K562 (cell line): ENCODE results near the gene DHX32. TPM values are rescaled to one million over a fixed set of nuclear protein-coding genes. Genes with fewer than 3 reads are reported as not detected.

Source experiments
- ATAC-seq: fragments of 200-7000 bp; cut with Tn5 transposase; 3 replicates; pipeline ENCODE4 v1.9.1; 2020; ENCODE audit warnings: moderate library complexity
- BruUV-seq: library from RNA; stranded (reverse); fragments of 400-500 nt; replicated peaks from 2 replicates; lab custom pipeline; 2021; lab: Mats Ljungman, UMichigan
- CTCF ChIA-PET: fragments of 300-600 bp; formaldehyde crosslinking; extraction: SDS; loops from one replicate; lab custom pipeline; 2021; ENCODE audit warnings: low intra/inter-chr PET ratio; lab: Yijun Ruan, JAX
- POLR2A ChIA-PET: fragments of 300-600, 350-650 bp; sonication (Branson Sonifier 250); formaldehyde crosslinking; extraction: SDS; loops from one replicate; lab custom pipeline; 2021; ENCODE audit warnings: antibody characterized with exemption, inconsistent platforms; lab: Yijun Ruan, JAX
- DNase-seq, 4 experiments: peaks; one replicate each; pipeline versions ENCODE4 v3.0.0 to v3.0.0-alpha.2; 2011 to 2018; ENCODE audit warnings: low spot score in 3 of 4, mixed read lengths in 3 of 4; ENCODE audit errors: extremely low read depth in 1 of 4
- FAIRE-seq: peaks from 2 replicates; lab custom pipeline; 2011; peaks lifted over from hg19 to GRCh38; lab: Jason Lieb, UNC
- H2AFZ ChIP-seq: 2 replicates; pipeline ENCODE4 v1.6.0; 2011; ENCODE audit warnings: low read depth, low read length, control low read depth, inconsistent platforms
- H3K27ac ChIP-seq: fragments of 200-600 bp; 3 replicates; pipeline ENCODE4 v1.8.0; 2011; ENCODE audit warnings: low read depth, mild to moderate bottlenecking, control low read depth, inconsistent platforms, low read length, moderate library complexity, mixed read lengths; ENCODE audit errors: extremely low read depth
- H3K27me3 ChIP-seq, 2 experiments: fragments of 300-600 bp in 1 of 2; 2 replicates in 1 of 2; 3 replicates in 1 of 2; pipeline versions ENCODE4 v1.6.0 to v1.8.0; 2011; ENCODE audit warnings: inconsistent platforms in 2 of 2, low read length in 2 of 2, mild to moderate bottlenecking in 1 of 2, mixed read lengths in 1 of 2, moderate library complexity in 1 of 2; ENCODE audit not compliant: control insufficient read depth in 2 of 2, insufficient read depth in 2 of 2
- H3K36me3 ChIP-seq: fragments of 300-600 bp; 3 replicates; pipeline ENCODE4 v1.8.0; 2011; ENCODE audit warnings: mild to moderate bottlenecking, low read length, inconsistent platforms; ENCODE audit not compliant: control insufficient read depth, insufficient read depth
- H3K4me1 ChIP-seq, 2 experiments: fragments of 200-600 bp in 1 of 2; replicated peaks in 1 of 2; 2 replicates in 1 of 2; 3 replicates in 1 of 2; pipeline versions ENCODE4 v1.5.1 to v1.8.0; 2011; ENCODE audit warnings: inconsistent platforms in 2 of 2, low read length in 2 of 2, mild to moderate bottlenecking in 1 of 2, mixed read lengths in 1 of 2, moderate library complexity in 1 of 2; ENCODE audit not compliant: control insufficient read depth in 2 of 2, insufficient read depth in 2 of 2
- H3K4me2 ChIP-seq: 2 replicates; pipeline ENCODE4 v1.6.1; 2011; ENCODE audit warnings: low read length, control low read depth, inconsistent platforms, mixed read lengths; ENCODE audit not compliant: insufficient read depth
- H3K4me3 ChIP-seq: fragments of 200-600 bp; sonication (generic), shearing (Covaris generic); 2 replicates; pipeline ENCODE4 v1.5.1; 2016; ENCODE audit warnings: control low read depth, inconsistent platforms
- H3K79me2 ChIP-seq: fragments of 200-600 bp; 3 replicates; pipeline ENCODE4 v1.8.0; 2011; ENCODE audit warnings: low read length, inconsistent platforms; ENCODE audit not compliant: control insufficient read depth, insufficient read depth
- H3K9ac ChIP-seq, 2 experiments: 2 replicates each; pipeline versions ENCODE4 v1.6.0 to v1.6.1; 2011; ENCODE audit warnings: low read depth in 2 of 2, low read length in 2 of 2, control low read depth in 1 of 2, inconsistent platforms in 1 of 2, mild to moderate bottlenecking in 1 of 2, mixed read lengths in 1 of 2; ENCODE audit not compliant: insufficient read depth in 1 of 2
- H3K9me1 ChIP-seq: one replicate; pipeline ENCODE4 v1.6.0; 2011; ENCODE audit warnings: inconsistent platforms, mild to moderate bottlenecking, low read length, moderate library complexity; ENCODE audit not compliant: control insufficient read depth, insufficient read depth
- H3K9me3 ChIP-seq: replicated peaks from 2 replicates; pipeline ENCODE4 v1.5.1; 2011; ENCODE audit warnings: low read depth, low read length, inconsistent platforms; ENCODE audit not compliant: control insufficient read depth, insufficient read depth
- H4K20me1 ChIP-seq: replicated peaks from 2 replicates; pipeline ENCODE4 v1.6.1; 2011; ENCODE audit warnings: low read length, inconsistent platforms, mixed read lengths; ENCODE audit not compliant: control insufficient read depth, insufficient read depth
- ATF1 ChIP-seq, 2 experiments: fragments of 450-650 bp in 1 of 2; IDR thresholded peaks; 2 replicates each; pipeline ENCODE4 v1.6.1; 2016; ENCODE audit warnings: missing compliant biosample characterization in 1 of 2, missing genetic modification characterization in 1 of 2
- ATF7 ChIP-seq: fragments of 450-650 bp; IDR thresholded peaks from 2 replicates; pipeline ENCODE4 v1.7.1; 2014; ENCODE audit warnings: mild to moderate bottlenecking, moderate library complexity
- BHLHE40 ChIP-seq: IDR thresholded peaks from 2 replicates; pipeline ENCODE4 v1.6.1; 2011; ENCODE audit warnings: low read length, improper control_type of control experiment
- BRF2 ChIP-seq: IDR thresholded peaks from 3 replicates; pipeline ENCODE4 v1.6.1; 2011; ENCODE audit warnings: borderline replicate concordance, mild to moderate bottlenecking; ENCODE audit not compliant: insufficient read length, insufficient read depth
- EGR1 ChIP-seq: fragments of 450-650 bp; conservative IDR thresholded peaks from 2 replicates; pipeline ENCODE4 v1.6.1; 2017; ENCODE audit warnings: mild to moderate bottlenecking
- FIP1L1 ChIP-seq: fragments of 200-400 bp; formaldehyde crosslinking; IDR thresholded peaks from 2 replicates; pipeline ENCODE4 v1.6.1; 2018; ENCODE audit warnings: mild to moderate bottlenecking, low read depth, low read length; ENCODE audit not compliant: poor library complexity, severe bottlenecking
- GATAD2B ChIP-seq: fragments of 450-650 bp; IDR thresholded peaks from 2 replicates; pipeline ENCODE4 v1.6.1; 2017; ENCODE audit warnings: mild to moderate bottlenecking, borderline replicate concordance
- HMBOX1 ChIP-seq: sonication (generic); IDR thresholded peaks from 2 replicates; pipeline ENCODE4 v1.6.1; 2016
- KLF16 ChIP-seq: IDR thresholded peaks from 2 replicates; pipeline ENCODE4 v1.6.1; 2016; ENCODE audit warnings: antibody characterized with exemption
- NCOA4 ChIP-seq: fragments of 450-650 bp; IDR thresholded peaks from 2 replicates; pipeline ENCODE4 v1.6.1; 2018; ENCODE audit warnings: mild to moderate bottlenecking; ENCODE audit not compliant: partially characterized antibody
- NR3C1 ChIP-seq: sonication (generic); formaldehyde crosslinking; IDR thresholded peaks from 2 replicates; pipeline ENCODE4 v1.8.1; 2022; ENCODE audit warnings: missing genetic modification reagents
- PYGO2 ChIP-seq: fragments of 450-650 bp; IDR thresholded peaks from 2 replicates; pipeline ENCODE4 v1.6.1; 2016; ENCODE audit warnings: mild to moderate bottlenecking, missing genetic modification characterization, moderate library complexity, missing compliant biosample characterization
- RB1 ChIP-seq: fragments of 450-650 bp; IDR thresholded peaks from 2 replicates; pipeline ENCODE4 v1.6.1; 2017; ENCODE audit warnings: low read depth, mild to moderate bottlenecking
- SOX6 ChIP-seq: fragments of 450-650 bp; IDR thresholded peaks from 2 replicates; pipeline ENCODE4 v1.6.1; 2014; ENCODE audit warnings: mild to moderate bottlenecking
- SP1 ChIP-seq: sonication (generic); formaldehyde crosslinking; IDR thresholded peaks from 2 replicates; pipeline ENCODE4 v1.8.1; 2022; ENCODE audit warnings: mild to moderate bottlenecking, missing genetic modification reagents
- THAP12 ChIP-seq: fragments of 250-450 bp; sonication (Bioruptor Pico); IDR thresholded peaks from 2 replicates; pipeline ENCODE4 v1.9.0; 2021; ENCODE audit warnings: mild to moderate bottlenecking, inconsistent platforms
- XRCC3 ChIP-seq: fragments of 450-650 bp; IDR thresholded peaks from 2 replicates; pipeline ENCODE4 v1.6.1; 2017; ENCODE audit warnings: mild to moderate bottlenecking, moderate library complexity
- XRCC5 ChIP-seq: fragments of 200-400 bp; formaldehyde crosslinking; IDR thresholded peaks from 2 replicates; pipeline ENCODE4 v1.6.1; 2017; ENCODE audit warnings: low read depth, mild to moderate bottlenecking, low read length
- ZEB2 ChIP-seq: fragments of 450-650 bp; IDR thresholded peaks from 2 replicates; pipeline ENCODE4 v1.6.1; 2016
- ZNF140 ChIP-seq: fragments of 250-450 bp; sonication (Bioruptor Pico); IDR thresholded peaks from 2 replicates; pipeline ENCODE4 v1.8.0; 2021; ENCODE audit warnings: moderate library complexity, mild to moderate bottlenecking, inconsistent platforms
- ZNF384 ChIP-seq: IDR thresholded peaks from 2 replicates; pipeline ENCODE4 v1.6.1; 2012; ENCODE audit warnings: low read depth, low read length, improper control_type of control experiment
- ZNF445 ChIP-seq: fragments of 250-450 bp; sonication (Bioruptor Pico); IDR thresholded peaks from 2 replicates; pipeline ENCODE4 v1.4.0; 2020; ENCODE audit warnings: low read depth, mild to moderate bottlenecking, moderate library complexity
- ZNF77 ChIP-seq: fragments of 250-450 bp; sonication (Bioruptor Pico); IDR thresholded peaks from 2 replicates; pipeline ENCODE4 v1.5.0; 2020
- WGBS: fragments of 100-300 bp; shearing (Covaris generic); methylation state at CpG from one replicate; pipeline ENCODE4 v1.1.6; 2016; ENCODE audit warnings: low coverage, mixed read lengths; ENCODE audit not compliant: insufficient coverage; ENCODE audit errors: missing lambda C conversion rate; 5-methylcytosine and 5-hydroxymethylcytosine counted together
- in situ Hi-C: fragments of 300-500 bp; cut with MboI; formaldehyde crosslinking; loops from 4 replicates; pipeline ENCODE4 v1.15.0; 2018; ENCODE audit warnings: inconsistent platforms, mixed read lengths
- intact Hi-C: fragments of 100-400 bp; cut with micrococcal nuclease; formaldehyde crosslinking; loops from 2 replicates; pipeline ENCODE4 v1.14.2; 2022
- polyA plus RNA-seq, 8 experiments: library from polyadenylated mRNA; depleted of rRNA in 4 of 8; stranded (reverse) in 5 of 8; unstranded in 3 of 8; fragments of >200 nt; fragmentation: Nextera tagmentation in 2 of 8; fragmentation: Illumina TruSeq in 1 of 8; extraction: Ambion mirVana in 2 of 8; extraction: Trizol in 1 of 8; gene quantifications; 2 replicates each; pipeline versions ENCODE4 v1.2.1 to v1.2.3, GENCODE V29; 2011 to 2014; ENCODE audit warnings: inconsistent platforms in 1 of 8, missing spikeins in 1 of 8
- total RNA-seq, 7 experiments: library from RNA; depleted of rRNA in 6 of 7; stranded (reverse); fragments of >200 nt in 6 of 7; fragmentation: Illumina TruSeq in 2 of 7; extraction: Trizol in 2 of 7; gene quantifications; 2 replicates each; pipeline versions ENCODE4 v1.2.1 to v1.2.3, GENCODE V29; 2011 to 2021; ENCODE audit warnings: low replicate concordance in 1 of 7

Gene DHX32
- total and polyA plus RNA-seq, 9 of the 15 experiments (the other 6 are each of a cell fraction or from before 2014, with no cell fraction given): 5.8 to 23.5 (median 17.5) TPM

DNA sequence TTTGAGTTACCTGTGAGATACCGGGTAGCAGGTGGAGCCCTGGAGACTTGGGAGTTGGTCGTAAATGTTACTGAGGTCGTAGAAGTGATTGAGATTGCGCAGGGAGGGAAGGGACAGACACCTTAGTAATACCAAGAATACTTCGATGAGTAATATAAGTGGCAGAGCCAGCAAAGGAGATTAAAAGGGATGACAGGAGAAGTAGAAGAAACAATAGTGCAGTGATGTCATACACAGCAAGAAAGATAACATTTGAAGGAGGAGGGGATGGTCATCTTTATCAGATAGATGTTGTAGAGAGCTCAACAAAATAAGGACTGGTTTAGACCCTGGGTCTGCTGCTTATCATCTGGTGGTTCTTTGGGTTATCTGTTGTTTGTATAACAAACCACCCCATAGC is 52.8 kb downstream of the DHX32 start:
- no peak overlapping the region; a peak in 1 of 4 replicates for H3K9ac ChIP-seq
- DNase-seq (no peak), FAIRE-seq (no peak), ATAC-seq (no peak)
- intact Hi-C loops: no loop called here
- CTCF ChIA-PET: no interaction called here
- H3K9me1 ChIP-seq: peaks cover 9% of the 10 kb centered on the region
- H3K4me3 ChIP-seq: no peak overlapping the region
- peaks cover 11% of the 10 kb centered on the region; the same call in 1 of the 2 replicates for H4K20me1 ChIP-seq
- WGBS: 63% methylated on average over 5 of the region's 5 CpGs
- no TSS peak for BruUV-seq
- H3K27me3 ChIP-seq: no peaks in the 10 kb centered on the region
- no peak overlapping the region for H2AFZ ChIP-seq
- H3K79me2 ChIP-seq: peaks cover 79% of the 10 kb centered on the region
- no peak overlapping the region; the same call in 2 of the 3 replicates for H3K27ac ChIP-seq
- peaks cover 0 to 26% of the 10 kb centered on the region in 2 experiments; a peak in 2 of 5 replicates for H3K4me1 ChIP-seq
- no peaks in the 10 kb centered on the region for H3K9me3 ChIP-seq
- H3K4me2 ChIP-seq: no peak overlapping the region
- peaks cover 88% of the 10 kb centered on the region for H3K36me3 ChIP-seq
- in situ Hi-C loops: no loop called here
- POLR2A ChIA-PET: interaction anchor here (1.2 to 2.1 kb wide), 2 partner anchors 9 to 11 kb away, joined by 5 to 6 read pairs; no protein-coding TSS in a partner anchor
- no peak for TF ChIP-seq EGR1
- TF ChIP-seq RB1: no peak
- peak; percentile 74 for TF ChIP-seq HMBOX1
- no peak for TF ChIP-seq FIP1L1
- peak; percentile 77 for TF ChIP-seq SOX6
- no peak for TF ChIP-seq ATF1 (CRISPR knock-in tag; IDR thresholded peaks at IDR 0.05)
- TF ChIP-seq ATF1 (tag; IDR thresholded peaks at IDR 0.05): 0 out of 2 replicates have a peak, but pooled peaks have one; percentile 29
- TF ChIP-seq ZNF77 (CRISPR knock-in tag): no peak
- no peak for TF ChIP-seq ZNF384
- TF ChIP-seq ZNF140: no peak
- TF ChIP-seq ATF7: 0 out of 2 replicates have a peak, but pooled peaks have one; percentile 24
- no peak for TF ChIP-seq THAP12
- no peak for TF ChIP-seq XRCC5
- TF ChIP-seq BHLHE40: no peak
- no peak for TF ChIP-seq XRCC3
- no peak for TF ChIP-seq KLF16
- no peak for TF ChIP-seq ZNF445
- TF ChIP-seq NR3C1: no peak
- TF ChIP-seq SP1 (CRISPR knock-in tag): no peak
- TF ChIP-seq GATAD2B: no peak
- TF ChIP-seq NCOA4: no peak
- no peak for TF ChIP-seq PYGO2 (tag)
- no peak for TF ChIP-seq ZEB2
- no peak for TF ChIP-seq BRF2
